HG03103 (cell line): ENCODE measurements around the gene BABAM2.
"Not testable (repeated sequence)": the region's sequence is repeated elsewhere in the genome, so short reads cannot be mapped to it uniquely, and the experiment has no call there.

Experiments
- ATAC-seq: cut with Tn5 transposase; IDR thresholded peaks from one replicate; pipeline ENCODE4 v1.9.1; 2021; ENCODE audit warnings: low read depth; ENCODE audit not compliant: unreplicated experiment

Gene BABAM2

DNA sequence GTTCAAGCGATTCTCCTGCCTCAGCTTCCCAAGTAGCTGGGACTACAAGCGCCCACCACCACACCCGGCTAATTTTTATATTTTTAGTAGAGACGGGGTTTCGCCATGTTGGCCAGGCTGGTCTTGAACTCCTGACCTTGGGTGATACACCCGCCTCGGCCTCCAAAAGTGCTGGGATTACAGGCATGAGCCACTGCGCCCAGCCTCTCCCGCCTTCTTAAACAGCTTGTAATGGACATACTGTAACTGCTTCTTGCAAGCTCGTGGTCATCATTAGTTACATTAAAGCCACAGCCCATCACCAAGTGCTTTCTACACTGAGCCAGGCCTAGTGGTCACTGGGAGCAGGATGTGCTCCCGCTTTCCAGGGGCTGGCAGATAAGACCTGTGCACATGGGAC is 444.7 kb downstream of the BABAM2 start:
- ATAC-seq = not testable (repeated sequence)

DNA sequence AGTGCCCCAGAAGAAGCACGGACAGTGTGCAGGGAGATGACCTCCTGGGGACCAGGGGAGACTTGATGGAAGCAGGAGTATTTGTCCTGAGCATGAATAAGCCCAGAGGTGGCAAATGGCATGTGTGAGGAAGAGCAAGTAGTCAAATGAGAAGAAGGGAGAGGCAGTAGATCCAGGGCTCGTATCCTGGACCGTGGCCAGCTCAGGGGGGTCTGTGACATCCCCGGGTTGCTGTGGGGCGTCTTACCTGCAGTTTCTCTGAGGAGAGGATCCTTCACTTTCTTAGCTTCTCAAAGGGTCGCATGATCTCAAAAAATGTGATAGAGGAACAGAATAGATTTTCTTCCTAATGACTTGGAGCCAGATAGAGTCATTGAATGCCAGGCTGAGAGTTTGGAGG is 445.1 kb downstream of the BABAM2 start:
- no peak for ATAC-seq

DNA sequence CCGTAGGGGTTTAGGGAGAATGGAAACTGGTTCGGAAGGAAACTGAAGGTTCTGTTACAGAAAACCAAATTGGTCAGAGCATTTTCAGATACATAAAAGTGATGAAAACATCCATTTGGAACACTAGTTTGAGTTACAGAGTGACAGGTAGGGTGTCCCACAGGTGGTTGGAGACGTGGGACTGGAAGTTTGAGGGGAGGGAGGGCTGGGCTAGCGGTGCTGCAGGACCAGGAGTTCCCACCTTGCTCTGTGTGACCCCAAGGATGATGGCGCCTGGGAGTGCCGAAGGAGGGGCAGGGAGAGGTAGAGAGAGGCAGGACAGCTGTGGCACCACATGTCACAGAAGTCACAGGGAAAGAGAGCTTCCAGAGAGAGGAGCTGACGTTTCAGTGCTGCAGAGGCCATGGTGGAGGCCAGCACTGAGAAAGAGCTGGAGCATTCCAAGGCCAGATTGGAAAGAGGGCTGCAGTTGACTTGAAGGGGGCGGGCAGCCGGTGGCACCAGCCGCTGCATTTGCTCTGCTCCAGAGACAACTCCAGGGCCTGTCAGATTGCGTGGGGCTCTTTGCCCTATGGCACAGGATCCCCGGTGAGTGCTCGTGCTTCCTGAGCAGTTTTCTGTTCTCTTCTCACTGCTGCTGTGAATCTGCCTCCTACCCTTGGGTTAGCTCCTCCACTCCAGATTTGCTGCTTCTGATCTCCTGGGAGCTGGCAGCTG is 445.9 kb downstream of the BABAM2 start:
- no peak for ATAC-seq

DNA sequence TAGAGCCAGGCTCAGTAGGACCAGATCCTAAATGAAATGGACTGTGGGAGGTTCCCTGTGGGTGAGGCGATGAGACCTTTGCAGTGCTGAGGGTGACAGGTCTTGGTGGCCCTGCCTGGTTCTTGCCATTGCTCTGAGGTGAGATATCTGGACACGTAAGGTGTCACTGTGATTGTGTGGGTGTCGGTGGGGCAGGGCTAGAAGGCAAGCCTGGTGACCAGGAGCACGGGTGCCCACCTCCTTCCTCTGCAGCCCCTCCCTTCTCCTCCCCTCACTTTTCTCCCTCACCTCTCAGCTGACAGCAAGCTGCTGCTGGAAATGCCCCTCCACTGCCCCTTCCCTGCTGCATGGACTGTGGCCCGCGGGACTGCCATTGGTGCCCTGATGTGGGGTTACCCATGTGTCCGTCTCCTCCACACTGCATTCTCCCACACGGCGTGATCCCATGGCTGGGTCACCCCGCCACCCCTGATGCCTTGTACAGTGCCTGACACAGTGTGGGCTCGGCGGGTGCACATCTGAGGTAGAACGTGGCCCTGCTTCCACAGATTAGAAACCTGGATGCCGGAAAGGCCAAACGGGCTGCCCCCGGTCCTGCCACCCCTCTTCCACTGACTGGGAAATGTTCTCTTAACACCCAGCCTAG is 446.6 kb downstream of the BABAM2 start:
- ATAC-seq = no peak

DNA sequence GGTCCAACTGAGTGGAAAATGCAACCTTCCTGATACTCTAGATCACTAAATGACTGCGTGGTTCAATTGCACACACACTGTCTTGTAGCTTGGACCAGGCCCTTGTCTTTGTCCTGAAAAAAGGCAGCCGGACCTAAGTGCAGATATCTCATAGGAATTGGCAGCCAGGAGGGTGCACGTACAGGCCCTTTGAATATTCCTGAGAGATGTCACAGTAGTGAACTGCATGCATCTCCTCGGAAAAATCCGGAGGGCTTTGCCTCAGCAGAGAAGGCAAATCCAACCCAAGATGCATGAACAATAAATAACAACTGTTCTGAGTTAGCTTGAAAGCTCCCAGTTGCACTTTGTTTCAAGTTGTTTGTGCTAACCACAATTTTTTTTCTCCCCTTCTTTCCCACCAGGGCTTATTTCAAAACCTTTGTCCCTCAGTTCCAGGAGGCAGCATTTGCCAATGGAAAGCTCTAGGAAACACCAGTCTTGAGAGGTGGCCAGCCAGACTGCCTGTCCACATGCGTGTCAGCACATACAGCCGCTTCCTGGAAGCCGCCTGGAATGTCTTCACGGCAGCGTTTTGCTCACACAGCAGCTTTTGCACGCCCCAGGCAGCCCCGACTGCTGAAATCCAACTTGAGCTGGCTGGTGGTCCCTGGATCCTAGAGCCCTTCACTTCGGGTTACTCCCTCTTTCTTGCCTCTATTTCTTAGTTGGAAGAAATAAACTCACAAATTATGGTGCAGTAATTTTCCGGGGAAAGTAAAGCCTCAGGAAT is 447.7 kb downstream of the BABAM2 start:
- no peak for ATAC-seq

DNA sequence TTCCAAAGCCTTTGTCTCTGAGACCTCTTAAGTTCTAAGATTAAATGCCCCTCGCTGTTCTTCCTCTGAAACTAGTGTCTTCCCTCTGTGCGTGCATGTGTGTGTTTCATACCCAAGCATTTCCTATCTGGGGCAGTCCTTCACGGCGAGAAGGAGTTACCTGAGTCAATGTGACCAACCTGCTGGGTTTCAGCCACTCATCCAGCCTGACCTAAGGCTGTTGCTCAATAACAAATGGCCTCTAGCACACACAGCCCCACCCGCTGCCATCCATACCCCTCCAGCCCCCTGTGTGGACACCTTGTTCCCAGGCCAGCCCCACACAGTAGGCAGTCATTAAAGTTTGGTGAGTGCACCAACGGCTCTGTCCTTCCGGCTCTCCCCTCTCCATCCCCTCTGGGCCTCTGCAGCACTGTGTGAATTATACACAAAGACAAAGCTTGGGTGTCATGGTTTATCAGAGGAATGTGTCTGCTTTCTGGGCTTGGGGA is 448.3 kb downstream of the BABAM2 start:
- no peak for ATAC-seq

DNA sequence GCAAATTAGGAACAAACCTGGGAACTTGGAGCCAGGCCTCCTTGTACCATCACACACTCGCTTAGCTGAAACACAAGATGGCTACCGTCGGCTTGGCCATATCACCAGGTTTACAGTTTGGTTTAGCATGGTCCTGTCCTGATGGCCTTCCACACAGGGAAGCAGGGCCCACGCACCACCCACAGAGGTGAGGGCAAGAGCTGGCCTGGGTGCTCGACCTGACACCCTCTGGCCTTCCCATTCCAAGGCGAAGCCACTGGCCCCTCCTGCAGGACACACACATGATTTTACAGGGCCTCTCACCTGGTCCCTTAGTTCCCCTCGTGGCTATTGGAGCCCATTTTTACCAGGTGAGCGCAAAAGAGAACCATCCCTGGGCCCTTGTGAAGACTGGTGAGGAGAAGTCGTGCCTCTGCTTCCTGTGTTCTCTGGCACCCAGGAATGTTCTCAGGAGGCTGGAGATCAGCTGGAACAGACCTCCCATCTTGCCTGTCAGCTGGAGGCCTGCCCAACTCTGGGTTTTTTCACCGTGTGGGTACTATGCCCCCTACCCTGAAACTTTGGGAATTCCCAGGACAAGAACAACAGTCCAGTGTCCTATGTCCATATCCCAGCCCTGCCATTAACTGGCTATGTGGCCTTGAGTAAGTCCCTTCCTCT is 449.1 kb downstream of the BABAM2 start:
- no peak for ATAC-seq

DNA sequence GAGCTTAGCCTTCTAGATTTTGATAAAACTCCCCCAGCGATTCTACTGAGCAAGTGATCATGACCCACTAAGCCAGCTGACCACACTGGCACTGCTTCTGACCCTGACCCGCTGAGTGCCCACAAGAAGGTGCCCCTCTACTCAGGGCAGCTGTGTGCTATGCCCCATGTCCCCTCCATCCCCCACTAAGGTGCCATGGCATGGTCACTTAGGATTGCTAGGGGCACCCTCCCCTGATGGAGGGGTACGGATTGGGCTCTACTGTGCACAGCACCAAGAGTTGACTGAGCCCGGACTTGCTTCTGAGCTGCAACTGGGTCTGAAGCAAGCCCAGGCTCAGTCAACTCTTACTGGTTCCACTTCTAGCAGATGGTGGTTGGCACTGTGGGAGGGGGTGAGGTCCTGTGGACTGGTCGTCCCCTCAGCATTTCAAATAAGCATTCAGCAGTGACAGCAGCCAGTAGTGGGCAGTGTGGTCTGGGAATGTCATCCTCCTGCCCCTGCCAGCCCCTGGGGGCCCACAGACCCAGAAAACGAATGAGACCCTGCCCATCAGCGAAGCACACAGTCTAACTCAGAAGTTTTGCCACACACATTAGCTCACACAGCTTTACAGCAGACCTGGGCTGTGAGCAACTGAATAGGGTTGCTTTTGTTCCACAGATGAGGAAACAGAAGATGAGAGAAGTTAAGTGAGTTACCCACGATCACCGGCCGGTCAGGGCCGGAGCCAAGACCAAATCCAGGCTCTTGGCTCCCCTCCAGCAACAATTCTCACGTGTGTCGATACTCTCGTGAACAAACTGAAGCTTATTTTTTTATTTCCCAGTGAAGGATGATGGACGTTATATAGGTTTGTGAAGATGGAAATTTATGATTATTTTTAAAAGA is 450.0 kb downstream of the BABAM2 start:
- ATAC-seq = no peak

DNA sequence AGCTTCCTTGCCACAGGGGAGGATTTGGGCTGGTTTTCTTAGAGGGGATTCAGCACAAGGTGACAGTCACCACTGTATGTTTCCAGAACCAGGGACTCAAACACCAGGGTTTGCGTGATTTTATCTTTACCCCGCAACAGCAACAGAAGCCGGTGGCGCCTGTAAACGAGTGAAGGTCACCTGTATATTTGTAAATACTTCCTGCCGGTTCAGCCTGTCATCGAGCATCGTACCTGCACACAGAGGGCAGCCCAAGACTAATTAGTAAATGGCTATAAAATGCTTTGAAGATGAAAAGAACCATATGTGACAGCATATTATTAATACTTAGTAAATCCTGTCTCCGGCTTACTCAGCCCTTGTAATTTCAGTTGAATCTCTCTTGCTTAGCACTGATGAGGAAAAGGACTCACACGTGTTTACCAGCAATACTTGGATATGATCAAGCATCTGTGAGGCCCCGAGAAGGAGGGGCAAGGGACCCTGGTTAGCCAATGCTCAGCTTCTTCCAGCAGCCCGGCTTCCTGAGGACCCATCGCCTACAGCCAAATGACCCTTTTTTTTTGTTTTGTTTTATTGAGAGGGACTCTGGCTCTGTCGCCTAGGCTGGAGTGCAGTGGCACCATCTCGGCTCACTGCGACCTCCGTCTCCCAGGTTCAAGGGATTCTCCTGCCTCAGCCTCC is 450.8 kb downstream of the BABAM2 start:
- ATAC-seq = no peak

DNA sequence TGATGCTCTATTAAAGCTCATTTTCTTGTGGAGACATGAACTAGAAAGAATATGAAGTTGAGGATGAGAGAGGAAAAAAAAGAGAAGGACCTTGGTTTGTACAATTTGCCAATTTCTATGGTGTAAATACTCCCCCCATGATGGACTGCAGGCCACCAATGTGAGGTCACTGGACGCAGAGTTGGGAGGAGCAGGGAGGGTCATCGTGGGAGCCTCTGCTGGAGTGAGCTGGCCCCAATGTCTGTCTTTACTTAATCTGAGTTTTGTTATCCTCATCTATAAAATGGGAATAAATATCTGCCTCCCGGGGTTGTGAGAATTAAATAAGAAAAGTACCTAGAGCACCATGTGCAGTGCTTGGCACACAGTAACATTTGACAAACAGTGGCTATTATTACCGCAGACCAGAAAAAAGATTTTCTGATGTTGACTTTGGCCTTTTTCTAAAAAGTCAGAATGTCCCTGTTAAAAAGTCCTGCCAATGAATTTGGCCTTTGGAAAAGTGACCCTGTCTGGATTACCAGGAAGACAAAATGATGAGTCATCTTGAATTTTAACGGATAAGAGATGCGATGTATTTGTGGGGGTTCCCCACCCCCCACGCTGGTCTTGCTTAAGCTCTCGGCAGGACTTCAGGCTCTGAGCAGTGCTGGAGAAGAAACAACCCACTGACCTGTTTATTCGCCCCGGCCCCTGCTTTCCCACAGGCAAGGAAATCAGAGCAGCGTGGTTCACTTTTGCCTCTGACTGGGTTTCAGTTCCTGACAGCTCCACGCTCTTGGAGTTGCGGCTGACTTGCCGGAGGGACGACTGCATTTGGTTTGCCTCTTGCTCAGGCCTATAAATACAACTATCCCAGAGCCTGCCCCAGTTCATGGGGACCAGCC is 451.8 kb downstream of the BABAM2 start:
- ATAC-seq = no peak

DNA sequence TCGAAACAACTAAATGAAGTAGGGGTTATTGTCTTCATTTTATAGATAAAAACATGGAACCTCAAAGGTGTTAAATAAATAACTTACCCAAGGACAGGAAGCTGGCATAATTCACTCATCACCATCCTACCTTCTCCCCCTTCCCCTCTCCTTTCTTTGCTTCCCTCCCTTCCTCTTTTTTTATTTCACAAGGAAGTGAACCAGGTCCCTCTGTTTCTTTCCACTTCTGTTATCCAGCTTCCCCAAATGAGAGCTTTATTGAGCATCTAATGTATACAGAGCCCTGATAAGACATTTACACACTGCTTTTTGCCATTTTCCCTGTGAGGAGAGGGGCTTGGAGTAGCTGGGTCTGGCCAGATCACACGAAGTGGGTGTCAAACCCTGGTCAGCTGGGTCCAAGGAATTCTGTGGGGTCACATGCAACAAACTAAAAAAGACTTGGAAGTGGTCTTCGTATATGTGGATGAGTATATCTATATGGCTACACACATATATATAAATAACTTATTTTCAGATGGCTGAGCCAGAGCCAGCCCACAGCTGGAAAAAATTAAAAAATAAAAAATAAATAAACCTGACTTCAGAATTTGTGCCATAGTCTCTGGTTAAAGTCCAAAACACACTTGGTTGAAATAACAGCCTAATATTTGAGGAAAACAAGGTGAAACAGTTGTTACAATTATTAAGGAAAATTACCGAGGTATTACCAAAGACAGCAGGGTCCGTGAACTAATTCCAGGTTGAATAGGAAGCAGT is 452.8 kb downstream of the BABAM2 start:
- ATAC-seq = no peak

DNA sequence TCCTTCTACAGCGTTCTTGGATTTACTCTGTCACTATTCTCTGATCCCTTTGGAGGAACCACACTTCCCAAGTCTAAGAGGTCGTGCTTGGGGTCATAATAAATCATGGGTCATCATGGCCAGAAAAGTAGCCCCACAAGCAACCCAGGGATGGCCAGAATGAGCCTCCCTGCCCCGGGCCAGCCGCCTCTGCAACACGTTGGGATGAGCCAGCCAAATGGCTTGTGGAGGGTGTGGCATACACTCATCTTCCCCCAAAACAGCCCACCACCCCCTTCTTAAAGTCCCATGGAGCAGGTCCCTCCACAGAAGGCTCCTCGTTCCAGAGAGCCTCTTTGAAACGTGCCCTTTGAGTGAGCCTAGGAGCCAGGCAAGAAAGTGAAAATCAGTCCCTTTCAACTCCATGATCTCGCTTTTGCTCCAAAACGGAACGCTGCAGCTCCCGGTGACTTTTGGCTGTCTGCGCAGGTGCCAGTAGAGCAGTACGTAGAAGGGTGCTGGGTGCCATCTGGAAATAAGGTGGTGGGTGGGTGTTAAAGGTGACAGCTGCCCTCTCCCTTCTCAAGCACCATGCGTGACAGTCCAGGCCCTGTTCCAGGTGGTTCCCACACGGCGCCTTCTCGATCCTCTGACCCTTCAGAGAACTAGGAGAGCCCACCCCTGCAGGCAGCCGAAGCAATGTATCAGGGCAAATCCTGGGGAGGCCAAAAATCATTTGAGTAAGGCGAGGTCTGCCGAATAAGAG is 453.6 kb downstream of the BABAM2 start:
- ATAC-seq = no peak

DNA sequence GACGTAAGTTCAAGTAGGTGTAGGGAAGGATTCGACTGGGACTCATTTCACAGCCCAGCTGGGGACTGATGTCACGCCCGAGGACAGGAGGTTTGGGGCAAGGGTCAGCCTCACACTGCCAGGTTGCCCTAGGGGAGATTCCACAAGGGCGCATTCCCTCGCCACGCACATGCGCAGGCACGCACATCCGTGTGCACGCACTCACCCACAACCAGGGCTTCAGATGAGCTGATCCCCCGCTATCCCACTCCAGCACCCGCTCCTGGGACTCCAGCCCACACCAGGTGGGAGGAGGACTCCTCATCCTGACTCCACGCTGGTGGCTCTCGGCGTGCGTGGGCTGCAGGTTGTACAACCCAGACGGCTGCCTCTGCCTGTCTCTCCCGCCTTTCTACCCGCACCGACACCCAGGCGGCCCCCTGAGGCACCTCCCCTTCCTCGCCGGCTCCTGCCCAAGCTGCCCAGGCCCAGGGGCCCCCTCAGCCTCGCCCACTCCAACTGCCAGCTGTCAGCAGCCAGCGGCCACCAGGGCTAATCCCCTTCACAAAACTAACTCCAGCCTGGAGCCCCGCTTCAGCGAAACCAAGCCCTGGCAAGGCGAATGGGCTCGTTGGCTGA is 454.3 kb downstream of the BABAM2 start:
- ATAC-seq = no peak

DNA sequence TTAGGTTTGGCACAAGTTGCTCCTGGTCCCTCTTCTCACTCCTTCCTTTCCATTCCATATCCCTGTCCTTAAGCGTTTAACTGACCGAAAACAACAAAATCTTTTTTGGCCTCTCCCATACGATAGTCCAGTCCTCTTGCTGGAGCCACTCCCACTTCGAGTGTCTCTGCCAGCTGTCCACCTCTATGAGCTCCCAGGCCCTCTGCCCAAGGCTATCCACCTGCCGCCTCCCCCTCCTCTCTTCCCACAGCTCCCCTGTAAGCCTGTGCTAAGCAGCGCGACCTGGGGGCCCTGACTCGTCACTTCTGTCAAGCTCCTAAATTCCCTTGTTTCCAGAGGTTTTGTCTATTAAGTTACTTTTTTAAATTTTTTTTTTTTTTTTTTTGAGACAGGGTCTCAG is 455.1 kb downstream of the BABAM2 start:
- ATAC-seq = no peak

DNA sequence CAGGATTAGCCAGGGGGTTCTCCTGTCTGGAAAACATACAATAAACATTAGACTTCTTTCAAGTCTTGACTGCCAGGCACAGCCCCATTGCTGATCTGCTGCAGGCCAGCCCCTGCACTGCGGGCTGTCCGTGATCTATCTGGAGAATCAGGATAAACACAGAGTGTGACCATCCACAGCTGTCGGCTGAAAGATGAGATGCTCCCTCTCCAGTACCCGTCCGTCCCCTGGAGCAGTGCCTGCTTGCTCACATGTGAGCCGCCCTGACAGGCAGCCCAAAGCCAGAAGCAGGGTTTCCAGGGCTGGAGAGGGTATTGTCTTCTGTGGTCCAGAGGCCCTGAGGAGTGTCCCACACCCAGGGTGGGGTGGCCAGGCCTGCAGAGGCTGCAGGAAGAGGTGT is 456.1 kb downstream of the BABAM2 start:
- no peak for ATAC-seq

DNA sequence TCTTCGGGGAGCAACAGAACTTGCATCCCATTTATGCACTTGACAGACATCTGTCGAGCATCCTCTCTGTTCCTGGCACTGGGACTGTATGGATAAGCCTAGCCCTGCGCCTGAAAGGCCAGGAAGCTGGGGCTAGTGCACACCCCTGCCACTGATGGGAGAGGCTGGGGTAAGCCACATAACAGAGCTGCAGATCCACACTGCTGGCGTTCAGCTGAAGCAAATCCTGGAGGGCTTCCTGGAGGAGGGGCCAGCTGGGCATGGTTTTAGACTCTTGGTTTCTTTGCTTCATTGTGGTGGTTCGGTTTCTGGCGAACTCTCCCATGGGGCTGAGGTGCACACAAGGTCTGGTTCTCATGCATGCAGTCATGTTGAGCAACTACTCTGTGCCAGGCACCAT is 456.7 kb downstream of the BABAM2 start:
- no peak for ATAC-seq

DNA sequence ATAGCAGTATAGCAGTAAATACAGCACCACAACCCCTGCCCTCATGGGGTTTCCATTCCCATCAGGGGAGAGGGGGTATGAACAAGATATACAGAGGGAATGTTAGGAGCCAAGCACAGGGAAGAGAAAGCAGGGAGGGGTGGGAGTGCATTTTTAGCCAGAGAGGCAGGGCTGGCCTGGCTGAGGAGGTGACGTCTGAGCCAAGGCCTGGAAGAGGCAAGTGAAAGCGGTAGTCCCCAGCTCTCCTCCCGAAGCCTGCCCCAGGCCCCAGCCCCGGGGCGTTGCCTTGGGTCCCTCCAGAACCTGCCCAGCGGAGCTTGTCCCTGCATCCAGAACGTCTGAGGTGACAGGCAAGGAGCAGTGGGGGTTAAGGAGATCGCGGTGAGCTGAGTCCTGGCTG is 457.1 kb downstream of the BABAM2 start:
- no peak for ATAC-seq
